HepG2 (cell line): ENCODE data around the gene ECSIT. TPM values are rescaled to one million over a fixed set of nuclear protein-coding genes. Genes with fewer than 3 reads are reported as not detected.

Source experiments
- AHDC1 ChIP-seq: sonication (generic); formaldehyde crosslinking; IDR thresholded peaks from 2 replicates; pipeline ENCODE4 v1.5.1; 2020; ENCODE audit warnings: mild to moderate bottlenecking, missing genetic modification reagents, borderline replicate concordance
- DZIP1 ChIP-seq: sonication (generic); formaldehyde crosslinking; IDR thresholded peaks from 2 replicates; pipeline ENCODE4 v1.5.0; 2020; ENCODE audit warnings: mild to moderate bottlenecking, missing genetic modification reagents
- GABPB1 ChIP-seq: IDR thresholded peaks from 2 replicates; pipeline ENCODE4 v1.6.1; 2016; ENCODE audit warnings: mild to moderate bottlenecking, missing genetic modification reagents, moderate library complexity, missing compliant biosample characterization
- KDM2A ChIP-seq: sonication (generic); formaldehyde crosslinking; IDR thresholded peaks from 2 replicates; pipeline ENCODE4 v1.4.0; 2020; ENCODE audit warnings: low read depth, missing genetic modification reagents, borderline replicate concordance
- MAZ ChIP-seq, 2 experiments: sonication (generic) in 1 of 2; formaldehyde crosslinking in 1 of 2; IDR thresholded peaks; 2 replicates each; pipeline versions ENCODE4 v1.5.0 to v1.6.1; 2012 to 2020; ENCODE audit warnings: low read depth in 2 of 2, mild to moderate bottlenecking in 2 of 2, borderline replicate concordance in 1 of 2, improper control_type of control experiment in 1 of 2, low read length in 1 of 2, missing genetic modification reagents in 1 of 2, moderate library complexity in 1 of 2
- MLXIP ChIP-seq: sonication (generic); formaldehyde crosslinking; IDR thresholded peaks from 2 replicates; pipeline ENCODE4 v1.9.0; 2021; ENCODE audit warnings: missing genetic modification reagents, borderline replicate concordance
- MXD1 ChIP-seq: sonication (generic); formaldehyde crosslinking; IDR thresholded peaks from 2 replicates; pipeline ENCODE4 v1.4.0; 2020; ENCODE audit warnings: mild to moderate bottlenecking, missing genetic modification reagents
- PHF5A ChIP-seq: IDR thresholded peaks from one replicate; pipeline ENCODE4 v1.6.1; 2018; ENCODE audit warnings: low read depth, missing genetic modification reagents; ENCODE audit not compliant: unreplicated experiment
- TEAD3 ChIP-seq: optimal IDR thresholded peaks from 2 replicates; pipeline ENCODE3; 2016; ENCODE audit warnings: borderline replicate concordance
- ZBTB10 ChIP-seq: sonication (generic); formaldehyde crosslinking; IDR thresholded peaks from 2 replicates; pipeline ENCODE4 v1.4.0; 2020; ENCODE audit warnings: missing genetic modification reagents, borderline replicate concordance
- ZC3H13 ChIP-seq: sonication (generic); formaldehyde crosslinking; IDR thresholded peaks from 2 replicates; pipeline ENCODE4 v1.8.1; 2023; ENCODE audit warnings: mild to moderate bottlenecking, missing genetic modification reagents, moderate library complexity
- ZNF441 ChIP-seq: sonication (generic); formaldehyde crosslinking; IDR thresholded peaks from 2 replicates; pipeline ENCODE4 v1.7.0; 2021; ENCODE audit warnings: missing genetic modification reagents, borderline replicate concordance
- polyA plus RNA-seq, 8 experiments: library from polyadenylated mRNA; depleted of rRNA in 3 of 8; stranded (reverse) in 7 of 8; unstranded in 1 of 8; fragments of >200 nt; fragmentation: Illumina TruSeq in 4 of 8; extraction: Trizol in 4 of 8; gene quantifications; 2 replicates each; pipeline versions ENCODE4 v1.2.1 to v1.2.3, GENCODE V29; 2011 to 2016; ENCODE audit warnings: low read depth in 4 of 8, missing spikeins in 1 of 8, mixed read lengths in 1 of 8; ENCODE audit not compliant: insufficient read depth in 1 of 8
- total RNA-seq, 5 experiments: library from RNA; depleted of rRNA; stranded (reverse); fragments of >200 nt; fragmentation: Illumina TruSeq; extraction: Trizol; gene quantifications; 2 replicates each; pipeline ENCODE4 v1.2.3, GENCODE V29; 2016; ENCODE audit warnings: low read depth in 1 of 5

The ECSIT gene
- total and polyA plus RNA-seq, 2 of the 13 experiments (the other 11 are each of a cell fraction or from before 2014, with no cell fraction given) = 36.4 to 62.3 TPM

- TF ChIP-seq MAZ (IDR thresholded peaks at IDR 0.05; ENCODE audit: borderline replicate concordance, low read depth, low read length) (no peak), MAZ (CRISPR knock-in tag; IDR thresholded peaks at IDR 0.05; ENCODE audit: low read depth) (peak; percentile 58; the same call in 1 of the 2 replicates), MXD1 (CRISPR knock-in tag) (peak; percentile 62; the same call in 1 of the 2 replicates), AHDC1 (CRISPR knock-in tag) (no peak), GABPB1 (CRISPR knock-in tag) (peak; percentile 93), DZIP1 (CRISPR knock-in tag) (peak; percentile 54; the same call in 1 of the 2 replicates), PHF5A (peak; percentile 36), TEAD3 (peak; percentile 2), KDM2A (CRISPR knock-in tag) (peak; percentile 93), MLXIP (CRISPR knock-in tag) (no peak), ZBTB10 (CRISPR knock-in tag) (no peak), ZNF441 (CRISPR knock-in tag) (peak; percentile 26; the same call in 1 of the 2 replicates), ZC3H13 (CRISPR knock-in tag) (peak; percentile 97)
Measured at GRCh38 chr19:11505504-11506100, 23.3 kb downstream of the ECSIT start, which contains the start of gene ZNF653 (continued).
